UCSD-AML1 (cell line): Measurements from ENCODE around the gene MAN1C1.

ENCODE experiments used
- DNase-seq: peaks from one replicate; lab custom pipeline; 2025; ENCODE audit not compliant: unreplicated experiment; lab: John Stamatoyannopoulos, UW

Gene MAN1C1

GRCh38 chr1:25796811-25797458 lies 180.3 kb downstream of the MAN1C1 start:
- DNase-seq, result peak; percentile 84

DNA sequence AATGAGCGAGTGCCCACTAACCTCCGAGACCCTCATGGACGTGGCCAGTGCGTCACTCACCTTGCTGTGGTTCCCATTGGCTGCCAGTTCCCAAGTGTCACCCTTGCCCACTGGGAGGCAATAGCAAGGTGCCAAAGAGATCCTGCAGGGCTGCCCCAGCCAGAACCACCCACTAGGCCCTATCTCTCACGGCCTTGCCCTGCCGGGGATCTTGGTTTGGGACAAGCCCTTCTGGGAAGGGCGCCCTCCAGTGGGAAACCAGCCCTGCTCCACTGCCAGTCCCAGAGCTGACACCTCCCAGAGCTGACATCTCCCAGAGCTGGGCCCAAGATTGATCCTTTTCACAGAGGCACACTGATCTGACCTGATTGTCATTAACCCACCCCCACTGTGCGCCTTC lies 181.3 kb downstream of the MAN1C1 start:
- peak; percentile 65 for DNase-seq

GRCh38 chr1:25798666-25799351 lies 182.2 kb downstream of the MAN1C1 start:
- DNase-seq, result no peak

DNA sequence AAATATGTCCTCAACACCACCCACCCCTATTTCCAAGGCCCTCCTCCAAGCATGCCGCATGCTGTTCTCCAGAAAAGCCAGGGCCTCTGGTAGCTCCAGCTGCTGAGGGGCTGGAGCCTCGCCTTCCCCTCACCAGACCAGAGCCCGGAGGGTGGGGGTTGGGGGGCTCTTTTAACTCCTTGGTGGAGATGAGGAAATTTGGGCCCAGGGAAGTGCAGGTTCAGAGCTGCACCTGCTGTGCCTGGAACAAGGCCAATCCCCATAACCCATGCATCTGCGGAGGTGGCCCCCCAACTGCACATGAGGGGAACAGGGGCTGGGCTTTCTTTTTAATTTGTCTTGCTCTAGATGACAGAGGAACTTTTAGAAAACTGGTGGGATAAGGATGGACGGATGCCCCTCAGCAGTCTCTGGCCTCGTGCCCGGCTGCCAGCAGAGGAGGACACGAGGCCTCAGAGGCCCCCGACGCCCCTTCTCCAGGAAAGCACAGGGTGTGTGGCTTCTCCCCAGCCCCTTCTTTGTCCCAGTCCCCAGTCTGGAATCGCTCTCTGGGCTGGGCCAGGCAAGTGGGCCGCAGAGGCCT lies 182.9 kb downstream of the MAN1C1 start:
- no peak for DNase-seq

- peak; percentile 86 for DNase-seq
Observed at GRCh38 chr1:25799935-25800702, 183.5 kb downstream of the MAN1C1 start, which contains the start of gene SELENON. Gene SELENON (plus strand): TSS chr1:25800193. CDS start chr1:25800231, 38 bp downstream.

- peak; percentile 51 for DNase-seq
Observed at GRCh38 chr1:25800703-25801377, 184.2 kb downstream of the MAN1C1 start.

DNA sequence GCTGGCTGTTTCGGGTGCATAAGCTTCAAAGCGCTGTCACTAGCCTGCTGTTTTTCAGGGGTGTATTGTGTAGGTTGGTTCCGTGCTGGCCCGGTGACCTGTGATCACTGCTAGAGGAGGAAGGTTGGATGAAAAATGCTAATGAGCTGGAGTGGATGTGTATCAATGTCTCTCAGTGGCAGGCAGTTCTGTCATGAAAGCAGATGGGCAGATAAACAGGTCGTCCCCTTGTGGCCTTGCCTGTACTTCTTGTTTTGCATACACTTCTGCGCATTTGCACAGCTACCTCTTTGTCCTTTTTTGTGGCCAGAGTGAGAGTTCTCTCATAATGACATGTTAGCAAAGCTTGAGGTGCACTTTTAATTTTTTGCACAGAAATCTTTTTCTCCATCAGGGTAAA lies 186.3 kb downstream of the MAN1C1 start:
- no peak for DNase-seq

- no peak for DNase-seq
Observed at GRCh38 chr1:25803368-25803767, 186.8 kb downstream of the MAN1C1 start.

DNA sequence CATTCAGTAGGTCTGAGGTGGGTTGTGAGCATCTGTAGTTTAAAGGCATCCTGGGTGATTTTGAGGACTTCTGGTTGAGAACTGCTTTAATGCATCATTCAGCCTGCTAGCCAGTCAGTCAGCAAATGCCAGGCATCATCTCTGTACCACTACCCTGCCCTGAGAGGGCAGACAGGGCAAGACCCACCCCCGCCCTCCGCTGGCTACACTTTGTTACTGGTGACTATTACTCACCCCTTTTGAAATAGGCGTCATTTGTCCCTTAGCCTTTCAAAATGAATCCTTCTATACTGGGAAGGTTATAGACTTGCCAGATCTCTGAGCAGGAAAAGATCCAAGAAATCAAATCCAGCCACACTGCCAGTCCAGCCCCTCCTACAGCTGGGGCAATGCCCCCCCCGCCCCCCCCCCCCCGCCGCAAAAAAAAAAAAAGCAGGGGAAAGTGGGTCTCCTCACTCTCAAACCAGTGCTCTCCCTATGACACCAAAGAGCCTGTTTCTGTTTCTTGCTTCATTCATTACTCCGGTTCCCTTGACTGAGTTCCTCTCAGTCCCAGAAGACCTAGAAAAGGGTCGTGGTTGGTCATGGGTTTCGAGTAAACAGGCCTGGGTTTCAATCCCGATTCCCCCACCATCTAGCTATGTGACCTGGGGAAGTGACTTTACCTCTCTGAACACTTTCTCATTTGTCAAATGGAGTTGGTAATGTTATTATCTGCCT lies 187.8 kb downstream of the MAN1C1 start:
- no peak for DNase-seq

- DNase-seq, result no peak
Observed at GRCh38 chr1:25804964-25805862, 188.6 kb downstream of the MAN1C1 start.

GRCh38 chr1:25805863-25806225 lies 189.3 kb downstream of the MAN1C1 start:
- DNase-seq, result peak; percentile 55

DNA sequence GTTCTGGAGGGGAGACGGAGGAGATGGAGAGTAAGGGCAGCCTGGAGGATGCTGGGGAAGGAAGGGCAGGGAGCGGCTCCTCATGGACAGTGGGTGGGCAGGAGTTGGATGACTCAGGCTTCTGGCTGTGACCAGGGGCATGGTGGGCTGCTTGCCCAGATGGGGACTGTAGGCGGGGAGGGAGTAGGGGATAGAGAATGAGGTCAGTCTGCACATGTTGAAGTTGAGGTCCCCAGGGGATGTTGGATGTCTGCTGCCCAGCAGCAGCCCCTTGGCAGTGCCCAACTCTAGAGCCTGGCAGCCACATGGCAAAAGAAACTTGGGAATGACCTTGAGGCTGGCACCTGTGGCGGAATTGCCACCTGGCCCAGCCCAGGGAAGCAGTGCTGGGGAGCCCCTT lies 189.8 kb downstream of the MAN1C1 start:
- DNase-seq, result no peak

DNA sequence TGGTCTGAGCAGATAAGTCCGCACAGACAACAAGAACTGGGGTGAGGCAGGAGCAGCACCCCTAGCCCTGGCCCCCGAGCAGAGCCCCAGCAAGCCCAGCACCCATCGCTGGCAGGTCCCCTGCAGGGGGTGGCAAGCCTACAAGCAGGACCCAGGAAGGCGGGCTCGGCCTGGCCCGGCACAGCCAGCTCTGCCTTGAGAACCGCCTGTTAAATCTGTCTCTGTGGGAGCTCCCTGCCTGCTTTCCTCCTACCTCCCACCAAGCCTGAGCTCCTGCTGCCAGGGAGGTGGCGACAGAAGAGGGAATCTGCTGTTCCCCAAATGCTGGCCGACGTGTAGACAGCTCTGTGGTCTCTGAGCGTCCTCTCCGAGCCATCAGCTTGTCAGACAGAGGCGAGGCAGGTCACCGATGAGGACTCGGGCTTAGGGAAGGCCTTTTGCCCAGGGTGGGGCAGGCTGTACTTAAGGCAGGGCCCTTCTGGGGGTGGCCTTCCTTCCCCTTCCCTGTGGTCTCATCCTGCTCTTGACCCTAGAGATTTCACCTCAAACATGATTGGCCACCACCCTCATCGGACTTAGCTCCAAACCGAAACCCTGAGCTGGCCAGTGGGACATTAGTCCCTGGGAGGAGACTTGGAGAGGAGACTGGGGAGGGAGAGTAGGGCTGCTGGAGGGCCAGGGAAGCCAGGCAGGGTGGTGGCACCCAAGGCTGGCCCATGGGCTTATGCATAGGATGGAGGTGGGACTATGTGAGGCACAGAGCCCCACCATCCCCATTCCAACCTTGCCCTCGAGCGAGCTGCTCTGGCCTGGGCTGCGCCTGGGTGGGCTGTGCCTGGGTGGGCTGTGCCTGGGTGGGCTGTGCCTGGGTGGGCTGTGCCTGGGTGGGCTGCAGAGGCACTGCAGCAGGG lies 191.1 kb downstream of the MAN1C1 start:
- DNase-seq, result no peak

DNA sequence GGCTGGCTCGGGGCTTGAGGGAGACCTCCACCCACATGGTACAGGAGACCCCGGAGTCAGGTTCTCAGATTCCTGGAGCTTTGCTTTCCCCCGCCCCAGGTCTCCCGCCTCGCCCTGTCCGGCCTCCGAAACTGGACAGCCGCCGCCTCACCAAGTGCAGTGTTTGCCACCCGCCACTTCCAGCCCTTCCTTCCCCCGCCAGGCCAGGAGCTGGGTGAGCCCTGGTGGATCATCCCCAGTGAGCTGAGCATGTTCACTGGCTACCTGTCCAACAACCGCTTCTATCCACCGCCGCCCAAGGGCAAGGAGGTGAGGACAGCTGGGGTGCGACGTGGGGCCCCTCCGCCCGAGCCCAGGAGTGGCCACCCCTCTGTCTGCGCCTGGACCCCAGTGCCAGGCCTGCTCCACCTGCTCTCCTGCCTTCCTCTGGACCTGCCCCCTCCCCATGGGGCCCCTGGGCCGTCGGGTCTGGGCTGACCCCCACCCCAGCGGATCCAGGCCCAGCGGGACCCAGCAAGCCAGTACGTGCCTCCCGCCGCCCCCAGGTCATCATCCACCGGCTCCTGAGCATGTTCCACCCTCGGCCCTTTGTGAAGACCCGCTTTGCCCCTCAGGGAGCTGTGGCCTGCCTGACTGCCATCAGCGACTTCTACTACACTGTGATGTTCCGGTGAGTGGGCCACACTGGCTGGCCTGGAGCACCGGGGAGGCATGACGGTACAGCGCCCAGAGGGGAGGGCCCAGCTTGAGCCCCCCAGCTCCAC lies 192.1 kb downstream of the MAN1C1 start:
- DNase-seq, result no peak

- peak; percentile 85 for DNase-seq
Observed at GRCh38 chr1:25809283-25809926, 192.8 kb downstream of the MAN1C1 start.

GRCh38 chr1:25809929-25810328 lies 193.3 kb downstream of the MAN1C1 start:
- peak; percentile 83 for DNase-seq
